Tibial nerve (tissue), 4 donors: ENCODE measurements around the gene TAOK3. TPM values are rescaled to one million over a fixed set of nuclear protein-coding genes. Genes with fewer than 3 reads are reported as not detected.

Source experiments
- DNase-seq, 2 donors: peaks; one replicate each; pipeline ENCODE4 v3.0.0-alpha.2; 2019; ENCODE audit warnings: low spot score in 2 of 2
- H3K27ac ChIP-seq, 4 donors: fragments of 200-600 bp; sonication (generic) in 3 of 4; one replicate each; pipeline ENCODE4 v1.5.1; 2017 to 2019; ENCODE audit warnings: mild to moderate bottlenecking in 1 of 4
- H3K27me3 ChIP-seq, 2 donors: fragments of 200-600 bp; sonication (generic) in 1 of 2; one replicate each; pipeline versions ENCODE4 v1.5.1 to v1.6.0; 2017 to 2019
- H3K36me3 ChIP-seq, 3 donors: fragments of 200-600 bp; sonication (generic); one replicate each; pipeline ENCODE4 v1.5.1; 2018 to 2019
- H3K4me1 ChIP-seq, 4 donors: fragments of 200-600 bp; sonication (generic) in 3 of 4; one replicate each; pipeline ENCODE4 v1.5.1; 2017 to 2019
- H3K4me3 ChIP-seq, 4 donors: fragments of 200-600 bp; sonication (generic) in 3 of 4; one replicate each; pipeline ENCODE4 v1.5.1; 2017 to 2019; ENCODE audit warnings: mild to moderate bottlenecking in 1 of 4, moderate library complexity in 1 of 4
- H3K9me3 ChIP-seq, 4 donors: fragments of 200-600 bp; sonication (generic) in 3 of 4; one replicate each; pipeline ENCODE4 v1.5.1; 2017 to 2019
- EP300 ChIP-seq, 2 donors: sonication (generic); formaldehyde crosslinking; IDR thresholded peaks; one replicate each; pipeline ENCODE4 v1.6.1; 2017; ENCODE audit warnings: antibody characterized with exemption in 2 of 2, mild to moderate bottlenecking in 1 of 2
- POLR2A ChIP-seq, 2 donors: fragments of 450-650 bp; IDR thresholded peaks; one replicate each; pipeline ENCODE4 v1.6.1; 2017; ENCODE audit warnings: antibody characterized with exemption in 2 of 2, mild to moderate bottlenecking in 2 of 2, moderate library complexity in 2 of 2
- WGBS, 2 donors: methylation state at CpG; one replicate each; pipeline ENCODE4 v1.1.5; 2018; 5-methylcytosine and 5-hydroxymethylcytosine counted together
- total RNA-seq, 4 donors: library from RNA; depleted of rRNA; stranded (reverse); fragments of >200 nt; gene quantifications; one replicate each; pipeline ENCODE4 v1.1.0, GENCODE V29; 2016
- TF ChIP-seq, protein P1 (sequence below), 5 experiments: fragments of 200-600 bp in 3 of 5; fragments of 450-650 bp in 2 of 5; sonication (generic) in 3 of 5; IDR thresholded peaks; one replicate each; pipeline ENCODE4 v1.5.1; 2016 to 2019; ENCODE audit warnings: antibody characterized with exemption in 5 of 5, mild to moderate bottlenecking in 3 of 5, moderate library complexity in 2 of 5

Gene TAOK3
- total RNA-seq, 4 donors from 2014 or later = 43.7 to 99.0 (median 59.6) TPM

DNA sequence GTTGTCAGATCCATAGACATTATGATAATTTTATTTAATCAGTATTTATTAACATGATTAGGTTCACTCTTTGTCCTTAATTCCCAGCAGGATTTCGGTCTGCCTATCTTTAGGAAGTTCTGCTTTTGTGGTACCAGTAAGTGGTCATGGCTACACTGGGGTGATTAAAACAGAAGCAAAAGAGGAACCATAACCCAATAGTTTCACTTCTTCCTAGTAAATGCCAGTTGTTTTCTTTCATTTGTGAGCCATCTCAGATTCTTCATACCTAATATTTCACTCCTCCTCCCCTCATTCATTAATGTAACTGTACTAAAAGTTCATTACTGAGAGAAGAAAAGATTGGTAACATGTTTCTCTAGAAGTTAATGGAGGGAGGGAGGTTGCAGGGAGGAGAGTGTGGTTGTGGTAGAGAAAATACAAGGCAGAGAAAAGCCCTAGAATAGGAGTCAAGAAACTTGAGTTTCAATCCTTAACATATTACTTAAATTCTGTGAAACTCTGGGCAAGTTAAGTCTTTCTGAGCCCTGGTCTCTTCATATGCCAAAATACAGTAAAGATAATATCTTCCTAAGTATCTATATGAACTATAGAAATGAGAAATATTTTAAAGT is 135.5 kb downstream of the TAOK3 start:
- peaks cover 0 to 33% (median 0%) of the 10 kb centered on the region in 3 donors for H3K36me3 ChIP-seq
- no peaks in the 10 kb centered on the region for H3K4me1 ChIP-seq
- WGBS, 2 donors = 73 to 84% methylated on average over 1 of the region's 1 CpG
- no peak overlapping the region for H3K4me3 ChIP-seq
- TF ChIP-seq, protein P1, sequence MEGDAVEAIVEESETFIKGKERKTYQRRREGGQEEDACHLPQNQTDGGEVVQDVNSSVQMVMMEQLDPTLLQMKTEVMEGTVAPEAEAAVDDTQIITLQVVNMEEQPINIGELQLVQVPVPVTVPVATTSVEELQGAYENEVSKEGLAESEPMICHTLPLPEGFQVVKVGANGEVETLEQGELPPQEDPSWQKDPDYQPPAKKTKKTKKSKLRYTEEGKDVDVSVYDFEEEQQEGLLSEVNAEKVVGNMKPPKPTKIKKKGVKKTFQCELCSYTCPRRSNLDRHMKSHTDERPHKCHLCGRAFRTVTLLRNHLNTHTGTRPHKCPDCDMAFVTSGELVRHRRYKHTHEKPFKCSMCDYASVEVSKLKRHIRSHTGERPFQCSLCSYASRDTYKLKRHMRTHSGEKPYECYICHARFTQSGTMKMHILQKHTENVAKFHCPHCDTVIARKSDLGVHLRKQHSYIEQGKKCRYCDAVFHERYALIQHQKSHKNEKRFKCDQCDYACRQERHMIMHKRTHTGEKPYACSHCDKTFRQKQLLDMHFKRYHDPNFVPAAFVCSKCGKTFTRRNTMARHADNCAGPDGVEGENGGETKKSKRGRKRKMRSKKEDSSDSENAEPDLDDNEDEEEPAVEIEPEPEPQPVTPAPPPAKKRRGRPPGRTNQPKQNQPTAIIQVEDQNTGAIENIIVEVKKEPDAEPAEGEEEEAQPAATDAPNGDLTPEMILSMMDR (IDR thresholded peaks at IDR 0.05) = no peak
- TF ChIP-seq POLR2A (IDR thresholded peaks at IDR 0.05) = no peak
- TF ChIP-seq EP300 (IDR thresholded peaks at IDR 0.05) = no peak
- H3K9me3 ChIP-seq = no peaks in the 10 kb centered on the region
- DNase-seq = no peak
- no peaks in the 10 kb centered on the region for H3K27me3 ChIP-seq
- no peak overlapping the region for H3K27ac ChIP-seq

DNA sequence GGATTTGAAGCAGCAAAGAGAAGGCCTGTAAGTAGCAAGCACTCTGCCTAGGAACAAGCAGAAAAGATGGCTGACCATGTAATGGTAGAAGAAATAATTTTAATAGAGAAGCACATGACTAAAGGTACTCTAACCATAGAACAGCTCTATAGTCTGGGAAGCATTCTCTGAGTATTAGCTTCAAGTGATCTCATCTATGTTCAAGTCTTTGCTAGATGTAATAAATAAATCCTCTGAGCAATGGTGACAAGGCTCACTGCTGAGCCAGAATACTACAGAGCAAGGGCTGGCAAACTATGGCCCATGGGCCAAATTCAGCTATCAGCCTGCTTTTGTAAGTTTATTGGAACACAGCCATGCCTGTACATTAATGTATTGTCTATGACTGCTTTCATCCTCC is 152.0 kb downstream of the TAOK3 start:
- Histone ChIP-seq H3K36me3 (peaks cover 0 to 18% (median 0%) of the 10 kb centered on the region in 3 donors), H3K9me3 (no peaks in the 10 kb centered on the region), H3K4me3 (no peak overlapping the region), H3K27me3 (no peaks in the 10 kb centered on the region), H3K4me1 (peaks cover 0 to 4% (median 0%) of the 10 kb centered on the region in 4 donors), H3K27ac (no peak overlapping the region)
- TF ChIP-seq, protein P1 (IDR thresholded peaks at IDR 0.05) = no peak
- TF ChIP-seq POLR2A (IDR thresholded peaks at IDR 0.05) = no peak
- TF ChIP-seq EP300 (IDR thresholded peaks at IDR 0.05) = no peak
- no peak for DNase-seq

DNA sequence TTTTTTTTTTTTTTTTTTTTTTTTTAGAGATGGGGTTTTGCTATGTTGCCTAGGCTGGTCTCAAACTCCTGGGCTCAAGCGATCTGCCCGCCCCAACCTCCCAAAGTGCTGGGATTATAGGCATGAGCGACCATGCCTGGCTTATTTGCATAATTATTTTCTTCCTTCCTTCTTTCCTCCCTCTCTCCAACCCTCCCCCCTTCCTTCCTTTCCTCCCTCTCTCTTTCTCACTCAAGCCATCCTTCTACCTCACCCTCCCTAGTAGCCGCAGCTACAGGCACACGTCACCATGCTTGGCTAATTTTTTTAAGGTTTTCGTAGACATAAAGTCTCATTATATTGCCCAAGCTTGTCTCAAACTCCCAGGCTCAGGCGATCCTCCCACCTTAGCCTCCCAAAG is 152.9 kb downstream of the TAOK3 start:
- peaks cover 0 to 14% (median 0%) of the 10 kb centered on the region in 3 donors for H3K36me3 ChIP-seq
- DNase-seq = no peak
- H3K4me1 ChIP-seq = peaks cover 0 to 4% (median 0%) of the 10 kb centered on the region in 4 donors
- no peaks in the 10 kb centered on the region for H3K9me3 ChIP-seq
- TF ChIP-seq POLR2A (IDR thresholded peaks at IDR 0.05) = no peak
- 87 to 91% methylated on average over 7 of the region's 7 CpGs for WGBS, 2 donors
- H3K27ac ChIP-seq = no peak overlapping the region
- no peak overlapping the region for H3K4me3 ChIP-seq
- no peaks in the 10 kb centered on the region for H3K27me3 ChIP-seq

DNA sequence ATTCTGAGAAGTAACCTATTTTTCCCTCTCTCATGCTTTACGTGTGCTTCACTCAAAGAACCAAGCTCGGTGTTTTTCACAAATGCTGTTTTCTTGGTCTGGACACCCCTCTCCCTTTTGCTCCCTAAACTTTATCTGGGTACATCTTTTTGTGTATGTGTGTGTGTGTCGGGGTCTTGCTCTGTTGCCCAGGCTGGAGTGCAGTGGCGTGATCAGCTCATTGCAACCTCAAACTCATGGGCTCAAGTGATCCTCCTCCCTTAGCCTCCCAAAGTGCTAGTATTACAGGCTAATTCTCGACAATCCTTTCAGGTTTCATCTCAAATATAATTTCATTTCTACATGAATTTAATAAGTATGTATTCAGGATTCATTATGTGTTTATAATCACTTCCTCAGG is 153.6 kb downstream of the TAOK3 start:
- peaks cover 0 to 9% (median 0%) of the 10 kb centered on the region in 3 donors for H3K36me3 ChIP-seq
- H3K4me1 ChIP-seq = peaks cover 0 to 4% (median 0%) of the 10 kb centered on the region in 4 donors
- no peaks in the 10 kb centered on the region for H3K9me3 ChIP-seq
- no peak for DNase-seq
- TF ChIP-seq, protein P1 (IDR thresholded peaks at IDR 0.05) = no peak
- TF ChIP-seq POLR2A (IDR thresholded peaks at IDR 0.05) (no peak), EP300 (IDR thresholded peaks at IDR 0.05) (no peak)
- H3K27me3 ChIP-seq = no peaks in the 10 kb centered on the region
- no peak overlapping the region for H3K27ac ChIP-seq
- H3K4me3 ChIP-seq = no peak overlapping the region
- WGBS, 2 donors = 93 to 96% methylated on average over 5 of the region's 5 CpGs

DNA sequence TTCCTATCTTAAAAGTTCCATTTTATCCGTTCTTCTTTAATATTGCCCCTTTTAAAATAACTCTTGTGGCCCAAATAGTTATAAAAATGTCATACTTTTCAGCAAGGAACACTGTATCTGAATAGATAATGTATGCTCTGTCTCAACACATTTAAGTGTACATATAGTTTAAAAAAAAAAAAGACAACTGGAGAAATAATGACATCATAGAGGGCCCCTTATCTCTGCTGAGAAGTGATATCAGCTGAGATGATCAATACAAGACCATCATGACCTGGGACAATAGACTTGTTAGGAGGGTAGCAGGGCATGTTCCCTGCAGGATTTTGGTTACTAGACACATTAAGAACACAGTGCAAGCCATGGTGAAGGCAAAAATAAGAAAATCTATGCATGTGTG is 159.3 kb downstream of the TAOK3 start:
- no peaks in the 10 kb centered on the region for H3K27me3 ChIP-seq
- no peak for TF ChIP-seq EP300 (IDR thresholded peaks at IDR 0.05)
- TF ChIP-seq, protein P1 (IDR thresholded peaks at IDR 0.05) = no peak
- no peak overlapping the region for H3K4me3 ChIP-seq
- peaks cover 0 to 7% (median 0%) of the 10 kb centered on the region in 3 donors for H3K36me3 ChIP-seq
- no peak for DNase-seq
- no peak overlapping the region for H3K27ac ChIP-seq
- WGBS, 2 donors = 89 to 90% methylated on average over 1 of the region's 1 CpG
- no peaks in the 10 kb centered on the region for H3K9me3 ChIP-seq
- no peaks in the 10 kb centered on the region for H3K4me1 ChIP-seq
